NOMO-1 treated with dmso at 0.1 percent for 144 hours (cell line): Measurements from ENCODE around the gene REELD1.
A peak's percentile ranks its signal among the peaks of the same experiment; 100 is the strongest.

ENCODE experiments used
- DNase-seq: peaks from one replicate; lab custom pipeline; 2025; ENCODE audit not compliant: unreplicated experiment; lab: John Stamatoyannopoulos, UW

The REELD1 gene

GRCh38 chr4:146214238-146214637, at the start of gene REELD1:
Gene REELD1, plus strand, starts transcription at chr4:146214538. Its CDS starts 2,415 bp downstream, at chr4:146216953.
- no peak for DNase-seq

GRCh38 chr4:146165221-146165620, 49.1 kb upstream of the REELD1 start:
- no peak for DNase-seq

GRCh38 chr4:146165840-146166239, 48.5 kb upstream of the REELD1 start:
- no peak for DNase-seq

GRCh38 chr4:146170149-146170548, 44.2 kb upstream of the REELD1 start:
- no peak for DNase-seq

GRCh38 chr4:146175541-146176453, 38.5 kb upstream of the REELD1 start, which contains the start of gene LSM6:
Gene LSM6, plus strand, starts transcription at chr4:146175718. Its CDS starts 7,204 bp downstream, at chr4:146182922.
- DNase-seq, result peak; percentile 61

GRCh38 chr4:146176891-146177290, 37.4 kb upstream of the REELD1 start:
- DNase-seq, result no peak

- DNase-seq, result no peak
These were observed 36.2 kb upstream of the REELD1 start for GRCh38 chr4:146178126-146178525.

GRCh38 chr4:146179784-146180370, 34.5 kb upstream of the REELD1 start:
- DNase-seq, result no peak

- DNase-seq, result no peak
These were observed 31.9 kb upstream of the REELD1 start for GRCh38 chr4:146182443-146182842.

GRCh38 chr4:146183209-146183608, 31.1 kb upstream of the REELD1 start:
- DNase-seq, result no peak

GRCh38 chr4:146186041-146186440, 28.3 kb upstream of the REELD1 start:
- no peak for DNase-seq

GRCh38 chr4:146186596-146186995, 27.7 kb upstream of the REELD1 start:
- no peak for DNase-seq

GRCh38 chr4:146190456-146190855, 23.9 kb upstream of the REELD1 start:
- no peak for DNase-seq

GRCh38 chr4:146191766-146192458, 22.4 kb upstream of the REELD1 start:
- no peak for DNase-seq

GRCh38 chr4:146193628-146194027, 20.7 kb upstream of the REELD1 start:
- DNase-seq, result no peak

GRCh38 chr4:146194212-146194611, 20.1 kb upstream of the REELD1 start:
- no peak for DNase-seq

- no peak for DNase-seq
These were observed 11.7 kb upstream of the REELD1 start for GRCh38 chr4:146202665-146203064.

- DNase-seq, result no peak
These were observed 6.9 kb upstream of the REELD1 start for GRCh38 chr4:146207410-146207809.

GRCh38 chr4:146210890-146211289, 3.4 kb upstream of the REELD1 start:
- DNase-seq, result no peak

GRCh38 chr4:146211440-146211839, 2.9 kb upstream of the REELD1 start:
- no peak for DNase-seq

GRCh38 chr4:146212781-146213180, 1.6 kb upstream of the REELD1 start:
- DNase-seq, result no peak

GRCh38 chr4:146222313-146222712, 8.0 kb downstream of the REELD1 start:
- no peak for DNase-seq
